ENCODE measurements around the gene CD99.

DNA sequence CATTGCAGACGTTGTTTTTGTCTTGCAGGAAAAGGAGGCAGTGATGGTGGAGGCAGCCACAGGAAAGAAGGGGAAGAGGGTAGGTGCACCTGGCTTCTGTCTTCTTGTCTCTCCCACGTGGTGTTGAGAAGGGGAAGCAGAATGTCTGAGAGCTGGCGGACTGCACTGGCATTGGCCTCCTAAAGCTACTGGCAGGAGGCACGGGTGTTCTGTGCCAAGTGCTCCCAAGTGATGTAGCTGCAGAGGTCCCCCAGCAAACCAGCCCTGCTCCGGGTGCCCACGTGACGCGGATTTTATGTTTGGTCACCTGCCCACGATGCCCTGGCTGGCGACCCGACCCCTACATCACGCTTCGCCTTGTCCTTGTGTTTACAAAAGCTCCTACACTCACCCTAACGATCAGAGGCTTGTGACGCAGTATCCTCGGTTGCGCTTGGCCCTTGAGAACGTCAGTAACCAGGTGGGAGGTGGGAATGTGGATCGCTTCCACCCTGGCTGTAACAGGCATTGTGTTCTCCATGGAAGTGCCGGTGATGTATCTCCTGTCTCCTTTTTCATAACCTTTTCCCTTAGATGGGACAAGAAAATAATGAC, 32.3 kb downstream of the CD99 start:
- no peak for TF ChIP-seq EZH2 (IDR thresholded peaks at IDR 0.05; ENCODE audit: low read length, missing control alignments)
- TF ChIP-seq, protein P1, sequence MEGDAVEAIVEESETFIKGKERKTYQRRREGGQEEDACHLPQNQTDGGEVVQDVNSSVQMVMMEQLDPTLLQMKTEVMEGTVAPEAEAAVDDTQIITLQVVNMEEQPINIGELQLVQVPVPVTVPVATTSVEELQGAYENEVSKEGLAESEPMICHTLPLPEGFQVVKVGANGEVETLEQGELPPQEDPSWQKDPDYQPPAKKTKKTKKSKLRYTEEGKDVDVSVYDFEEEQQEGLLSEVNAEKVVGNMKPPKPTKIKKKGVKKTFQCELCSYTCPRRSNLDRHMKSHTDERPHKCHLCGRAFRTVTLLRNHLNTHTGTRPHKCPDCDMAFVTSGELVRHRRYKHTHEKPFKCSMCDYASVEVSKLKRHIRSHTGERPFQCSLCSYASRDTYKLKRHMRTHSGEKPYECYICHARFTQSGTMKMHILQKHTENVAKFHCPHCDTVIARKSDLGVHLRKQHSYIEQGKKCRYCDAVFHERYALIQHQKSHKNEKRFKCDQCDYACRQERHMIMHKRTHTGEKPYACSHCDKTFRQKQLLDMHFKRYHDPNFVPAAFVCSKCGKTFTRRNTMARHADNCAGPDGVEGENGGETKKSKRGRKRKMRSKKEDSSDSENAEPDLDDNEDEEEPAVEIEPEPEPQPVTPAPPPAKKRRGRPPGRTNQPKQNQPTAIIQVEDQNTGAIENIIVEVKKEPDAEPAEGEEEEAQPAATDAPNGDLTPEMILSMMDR (conservative IDR thresholded peaks at IDR 0.05 in 1 of 2, IDR thresholded peaks at IDR 0.05 in 1 of 2; ENCODE audit: low read depth in 1 of 2, low read length in 2 of 2), result no peak

All from fibroblast of lung (primary cell).